ENCODE data around the gene SPATA46.

Gene SPATA46

DNA sequence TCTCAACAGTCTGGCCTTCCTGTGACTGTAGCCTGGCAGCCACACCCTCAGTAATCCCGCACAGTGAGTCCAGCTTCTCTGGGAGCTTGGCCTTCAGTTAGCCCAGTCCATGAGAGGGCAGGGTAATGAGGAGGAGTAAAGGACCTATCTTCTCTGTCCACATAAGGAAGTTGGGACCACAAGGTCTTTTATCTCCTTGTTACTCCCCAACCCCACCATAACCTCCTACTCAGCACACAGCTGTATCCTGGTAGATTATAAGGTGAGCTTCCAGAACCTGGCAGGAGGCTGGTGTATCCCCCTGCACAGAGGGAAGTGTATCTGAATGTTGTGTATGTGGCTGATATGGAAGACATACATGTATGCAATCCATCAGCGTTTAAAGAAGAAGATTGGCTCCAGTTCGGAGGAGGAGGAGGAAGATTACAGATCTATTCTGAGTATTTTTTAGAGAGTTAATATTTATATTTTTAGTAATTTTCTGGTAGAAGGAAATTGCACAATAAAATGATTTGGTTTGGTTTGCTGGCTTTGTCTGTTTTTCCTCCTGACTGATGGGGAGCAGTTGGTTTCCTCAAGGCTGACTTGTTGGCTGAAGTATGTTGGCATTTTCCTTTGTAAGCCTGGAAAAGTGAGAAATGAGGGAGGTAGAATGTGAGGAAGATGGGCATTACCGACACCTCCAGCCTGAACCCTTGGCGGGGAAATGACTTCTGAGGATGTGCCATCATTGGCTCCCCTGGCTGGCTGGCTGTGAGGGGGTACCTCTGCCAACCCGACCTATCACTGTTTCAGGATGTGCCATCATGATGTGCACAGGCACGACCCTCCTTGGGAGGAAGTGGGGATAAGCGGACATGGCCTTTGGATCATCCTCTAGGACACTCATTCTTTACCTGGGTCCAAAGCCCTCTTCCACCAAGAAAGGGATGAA, 9.9 kb upstream of the SPATA46 start:
- no peak for DNase-seq (ENCODE audit: low read depth)
- TF ChIP-seq, protein P1, sequence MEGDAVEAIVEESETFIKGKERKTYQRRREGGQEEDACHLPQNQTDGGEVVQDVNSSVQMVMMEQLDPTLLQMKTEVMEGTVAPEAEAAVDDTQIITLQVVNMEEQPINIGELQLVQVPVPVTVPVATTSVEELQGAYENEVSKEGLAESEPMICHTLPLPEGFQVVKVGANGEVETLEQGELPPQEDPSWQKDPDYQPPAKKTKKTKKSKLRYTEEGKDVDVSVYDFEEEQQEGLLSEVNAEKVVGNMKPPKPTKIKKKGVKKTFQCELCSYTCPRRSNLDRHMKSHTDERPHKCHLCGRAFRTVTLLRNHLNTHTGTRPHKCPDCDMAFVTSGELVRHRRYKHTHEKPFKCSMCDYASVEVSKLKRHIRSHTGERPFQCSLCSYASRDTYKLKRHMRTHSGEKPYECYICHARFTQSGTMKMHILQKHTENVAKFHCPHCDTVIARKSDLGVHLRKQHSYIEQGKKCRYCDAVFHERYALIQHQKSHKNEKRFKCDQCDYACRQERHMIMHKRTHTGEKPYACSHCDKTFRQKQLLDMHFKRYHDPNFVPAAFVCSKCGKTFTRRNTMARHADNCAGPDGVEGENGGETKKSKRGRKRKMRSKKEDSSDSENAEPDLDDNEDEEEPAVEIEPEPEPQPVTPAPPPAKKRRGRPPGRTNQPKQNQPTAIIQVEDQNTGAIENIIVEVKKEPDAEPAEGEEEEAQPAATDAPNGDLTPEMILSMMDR (IDR thresholded peaks at IDR 0.05; ENCODE audit: insufficient read depth, low read depth, low read length, missing control alignments): no peak
- H3K4me3 ChIP-seq (ENCODE audit: low read length): no peak overlapping the region

DNA sequence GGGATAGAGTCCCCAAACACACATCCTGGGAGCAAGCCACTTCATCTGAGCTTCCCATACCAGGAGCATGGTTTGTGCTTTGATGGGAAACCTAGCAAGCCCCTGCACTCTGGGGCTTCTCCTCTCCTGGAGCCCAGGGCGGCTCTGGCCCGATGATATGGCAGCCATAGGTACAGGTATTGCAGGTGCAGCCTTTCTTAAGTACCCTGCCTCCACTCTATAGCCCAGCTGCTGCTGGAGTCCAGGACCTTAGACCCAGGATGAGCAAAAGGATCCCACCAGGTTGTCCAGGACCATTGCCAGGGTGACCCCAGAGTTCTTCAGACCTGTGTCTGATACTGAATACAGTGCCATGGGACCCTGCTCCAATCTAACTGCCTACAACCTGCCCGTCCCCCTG, 9.0 kb upstream of the SPATA46 start:
- TF ChIP-seq, protein P1 (IDR thresholded peaks at IDR 0.05; ENCODE audit: insufficient read depth, low read depth, low read length, missing control alignments): no peak
- no peak overlapping the region for H3K4me3 ChIP-seq (ENCODE audit: low read length)
- DNase-seq (ENCODE audit: low read depth): no peak

DNA sequence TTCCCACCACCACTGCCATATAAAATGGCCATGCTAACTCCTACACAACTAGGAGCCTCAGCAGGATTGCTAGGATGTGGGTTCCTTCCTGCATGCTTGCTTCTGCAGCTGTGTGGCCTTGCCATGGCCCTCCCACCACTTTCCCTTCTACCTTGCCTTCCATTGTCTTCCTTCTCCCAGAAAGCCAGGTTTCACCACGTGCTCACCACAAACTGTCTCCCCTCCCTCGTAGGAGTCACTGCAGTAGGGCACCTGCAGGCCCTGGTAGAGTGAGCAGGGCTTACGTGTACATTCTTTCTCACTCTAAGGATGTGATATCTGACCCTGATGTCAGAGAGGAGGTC, 8.6 kb upstream of the SPATA46 start:
- TF ChIP-seq, protein P1 (IDR thresholded peaks at IDR 0.05; ENCODE audit: insufficient read depth, low read depth, low read length, missing control alignments): no peak
- DNase-seq (ENCODE audit: low read depth): no peak

DNA sequence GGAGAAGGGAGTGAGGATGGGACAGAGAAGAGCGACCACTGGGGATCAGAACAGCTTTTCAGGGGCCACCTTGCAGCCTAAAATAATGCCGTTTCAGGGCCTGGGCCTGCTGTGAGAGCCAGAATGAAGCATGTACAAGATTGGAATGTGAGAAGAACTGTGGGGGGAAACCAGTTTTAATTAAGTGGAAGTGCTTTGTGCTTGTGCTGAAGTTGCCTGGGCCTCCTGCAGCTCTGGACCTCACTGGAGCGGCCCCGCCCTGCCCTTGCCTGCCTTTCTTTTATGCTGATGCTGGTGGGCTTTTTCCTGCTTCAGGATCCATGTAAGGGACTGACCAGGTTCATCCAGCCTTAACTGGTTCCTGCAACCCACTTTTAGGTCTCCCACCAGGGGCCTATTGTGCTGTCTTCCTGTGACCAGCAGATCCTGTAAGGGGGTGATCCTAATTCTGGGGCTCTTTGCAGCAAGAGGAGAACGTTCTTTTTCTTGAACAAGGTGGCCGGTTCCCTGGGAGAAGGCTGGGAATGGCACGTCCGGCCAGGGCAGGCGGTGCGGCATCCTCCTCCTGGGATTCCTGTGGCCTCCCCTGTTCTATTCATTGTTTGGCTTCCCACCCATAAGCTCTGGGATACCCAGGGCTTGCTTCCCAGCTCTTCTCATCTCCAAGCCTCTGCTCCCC, 8.1 kb upstream of the SPATA46 start:
- TF ChIP-seq, protein P1 (IDR thresholded peaks at IDR 0.05; ENCODE audit: insufficient read depth, low read depth, low read length, missing control alignments): no peak
- DNase-seq (ENCODE audit: low read depth): no peak
- no peak overlapping the region for H3K4me3 ChIP-seq (ENCODE audit: low read length)

More for the DNA sequence above, 8.6 kb upstream of the SPATA46 start:
- no peak overlapping the region for H3K4me3 ChIP-seq (ENCODE audit: low read length)

DNA sequence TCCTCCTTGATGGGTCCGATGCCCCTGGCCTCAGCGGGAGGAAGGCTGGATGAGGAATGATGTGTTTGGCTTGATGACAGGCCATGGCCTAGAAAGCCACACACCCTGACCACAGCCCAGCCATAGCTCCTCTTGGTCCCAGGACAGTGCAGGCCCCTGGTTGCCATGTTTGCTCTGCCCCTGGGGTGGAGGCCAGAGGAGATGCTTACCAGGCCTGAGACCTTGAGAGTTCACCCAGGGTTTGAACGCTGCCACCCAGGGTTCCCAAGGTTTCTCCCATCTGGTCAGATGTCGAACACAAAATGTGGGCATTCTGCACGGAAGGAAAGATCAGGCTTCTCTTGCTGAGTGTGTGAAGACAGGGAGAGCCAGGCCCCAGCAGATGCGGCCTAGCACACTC, 7.5 kb upstream of the SPATA46 start:
- TF ChIP-seq, protein P1 (IDR thresholded peaks at IDR 0.05; ENCODE audit: insufficient read depth, low read depth, low read length, missing control alignments): no peak
- H3K4me3 ChIP-seq (ENCODE audit: low read length): no peak overlapping the region
- no peak for DNase-seq (ENCODE audit: low read depth)

DNA sequence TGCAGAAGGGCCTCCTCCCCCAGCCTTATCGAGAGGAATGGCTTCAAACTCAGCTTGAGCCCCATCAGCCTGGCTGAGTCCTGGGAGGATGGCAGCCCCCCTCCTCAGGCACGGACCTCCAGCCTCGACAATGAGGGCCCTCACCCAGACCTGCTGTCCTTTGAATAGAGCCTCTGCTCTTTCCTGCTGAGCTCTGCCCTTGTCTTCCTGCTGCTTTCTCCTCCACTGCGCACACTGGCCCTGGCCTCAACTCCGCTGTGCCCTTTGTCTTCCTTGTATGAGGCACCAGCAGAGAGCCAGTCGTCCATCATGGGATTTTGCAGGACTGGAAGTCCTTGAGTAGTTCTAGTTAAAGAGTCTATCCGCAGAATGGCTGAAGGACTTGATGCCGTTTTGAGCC, 6.9 kb upstream of the SPATA46 start:
- TF ChIP-seq, protein P1 (IDR thresholded peaks at IDR 0.05; ENCODE audit: insufficient read depth, low read depth, low read length, missing control alignments): no peak

More for the DNA sequence above, 6.9 kb upstream of the SPATA46 start:
- DNase-seq (ENCODE audit: low read depth): no peak
- H3K4me3 ChIP-seq (ENCODE audit: low read length): no peak overlapping the region

Measured in epithelial cell of esophagus (primary cell).